ACHN (cell line): Measurements from ENCODE around the gene GRPEL1.
"Not testable (repeated sequence)": the region's sequence is repeated elsewhere in the genome, so short reads cannot be mapped to it uniquely, and the experiment has no call there.

Experiments used
- DNase-seq: peaks from one replicate; pipeline ENCODE4 v3.0.0-alpha.2; 2015
- in situ Hi-C: cut with HindIII; loops from 2 replicates; pipeline ENCODE4 v1.10.0; 2017; ENCODE audit warnings: low sequenced_read_pairs, low pct_ligation_motif_present, low pct_unique_long_range_greater_than_20kb

Gene GRPEL1

GRCh38 chr4:7067452-7068278, at the start of gene GRPEL1:
TSS of gene GRPEL1 (minus strand) at chr4:7068064. CDS start at chr4:7068032, 32 bp downstream.
- in situ Hi-C loops: no loop called here
- DNase-seq: peak; percentile 98

- DNase-seq: no peak
- in situ Hi-C loops: no loop called here
Observed at GRCh38 chr4:7116705-7117104, 48.8 kb upstream of the GRPEL1 start.

- in situ Hi-C loops: no loop called here
- DNase-seq: no peak
Observed at GRCh38 chr4:7115557-7116340, 47.9 kb upstream of the GRPEL1 start.

- in situ Hi-C loops: no loop called here
Observed at GRCh38 chr4:7112656-7113055, 44.8 kb upstream of the GRPEL1 start.

GRCh38 chr4:7111441-7111840, 43.6 kb upstream of the GRPEL1 start:
- in situ Hi-C loops: no loop called here
- DNase-seq: no peak

More at GRCh38 chr4:7112656-7113055, 44.8 kb upstream of the GRPEL1 start:
- no peak for DNase-seq

GRCh38 chr4:7110546-7110945, 42.7 kb upstream of the GRPEL1 start:
- in situ Hi-C loops: no loop called here
- DNase-seq: no peak

GRCh38 chr4:7109169-7109568, 41.3 kb upstream of the GRPEL1 start:
- in situ Hi-C loops: no loop called here
- no peak for DNase-seq

GRCh38 chr4:7108660-7109059, 40.8 kb upstream of the GRPEL1 start:
- DNase-seq: no peak
- in situ Hi-C loops: no loop called here

GRCh38 chr4:7108046-7108625, 40.3 kb upstream of the GRPEL1 start:
- in situ Hi-C loops: no loop called here
- no peak for DNase-seq

- no peak for DNase-seq
- in situ Hi-C loops: no loop called here
Observed at GRCh38 chr4:7107166-7107905, 39.5 kb upstream of the GRPEL1 start.

GRCh38 chr4:7105276-7105675, 37.4 kb upstream of the GRPEL1 start:
- no peak for DNase-seq
- in situ Hi-C loops: no loop called here

- in situ Hi-C loops: no loop called here
- DNase-seq: no peak
Observed at GRCh38 chr4:7104366-7105031, 36.6 kb upstream of the GRPEL1 start.

GRCh38 chr4:7103607-7104365, 35.9 kb upstream of the GRPEL1 start:
- in situ Hi-C loops: no loop called here
- no peak for DNase-seq

GRCh38 chr4:7103031-7103606, 35.3 kb upstream of the GRPEL1 start:
- in situ Hi-C loops: no loop called here
- peak; percentile 71 for DNase-seq

GRCh38 chr4:7102516-7102909, 34.6 kb upstream of the GRPEL1 start:
- in situ Hi-C loops, DNase-seq: not testable (repeated sequence)

GRCh38 chr4:7101692-7102515, 34.0 kb upstream of the GRPEL1 start:
- peak; percentile 61 for DNase-seq
- in situ Hi-C loops: no loop called here
